Measurements from ENCODE around the gene VTCN1. TPM values are rescaled to one million over a fixed set of nuclear protein-coding genes. Genes with fewer than 3 reads are reported as not detected.

The VTCN1 gene
- total RNA-seq, 4 donors from 2014 or later: 1.7 to 9.4 (median 3.4) TPM

DNA sequence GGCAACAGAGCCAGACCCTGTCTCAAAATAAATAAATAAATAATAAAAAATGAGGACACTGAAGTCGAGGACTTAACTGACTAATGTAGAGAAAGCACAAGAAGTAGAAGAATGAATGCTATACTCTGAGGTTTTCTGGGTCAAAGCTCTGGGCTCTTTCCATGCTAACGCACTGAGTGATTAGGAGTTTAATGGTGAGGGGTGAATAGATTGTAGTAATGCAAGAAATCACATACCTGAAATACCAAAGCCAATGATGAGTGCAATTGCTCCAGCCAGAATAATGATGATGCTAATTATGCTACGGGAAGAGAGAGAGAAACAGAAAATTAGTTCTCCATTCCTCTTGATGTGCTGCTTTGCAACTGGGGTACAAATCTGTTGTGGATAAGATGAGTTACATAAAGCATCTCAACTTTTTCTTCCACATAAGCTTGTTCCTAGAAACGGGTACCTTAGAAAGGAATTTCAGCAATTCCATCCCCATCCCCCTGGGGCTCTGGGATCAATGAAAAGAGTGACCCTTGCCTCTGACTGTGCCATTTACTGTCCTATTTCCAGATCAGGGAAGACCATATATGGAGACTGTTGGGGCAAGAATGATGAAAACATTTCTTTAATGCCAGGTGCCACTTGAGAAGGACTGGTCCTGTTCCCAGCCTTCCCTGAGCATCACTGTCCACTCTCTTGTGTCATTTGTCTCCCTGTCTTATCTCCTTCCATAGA lies 40.7 kb downstream of the VTCN1 start:
- Histone ChIP-seq H3K4me3 (no peak overlapping the region), H3K36me3 (no peaks in the 10 kb centered on the region), H3K27me3 (no peaks in the 10 kb centered on the region), H3K9me3 (no peaks in the 10 kb centered on the region), H3K4me1 (no peaks in the 10 kb centered on the region), H3K27ac (no peak overlapping the region)
- no peak for TF ChIP-seq POLR2AphosphoS5 (IDR thresholded peaks at IDR 0.05)
- no peak for TF ChIP-seq EP300 (IDR thresholded peaks at IDR 0.05)
- TF ChIP-seq, protein P1, sequence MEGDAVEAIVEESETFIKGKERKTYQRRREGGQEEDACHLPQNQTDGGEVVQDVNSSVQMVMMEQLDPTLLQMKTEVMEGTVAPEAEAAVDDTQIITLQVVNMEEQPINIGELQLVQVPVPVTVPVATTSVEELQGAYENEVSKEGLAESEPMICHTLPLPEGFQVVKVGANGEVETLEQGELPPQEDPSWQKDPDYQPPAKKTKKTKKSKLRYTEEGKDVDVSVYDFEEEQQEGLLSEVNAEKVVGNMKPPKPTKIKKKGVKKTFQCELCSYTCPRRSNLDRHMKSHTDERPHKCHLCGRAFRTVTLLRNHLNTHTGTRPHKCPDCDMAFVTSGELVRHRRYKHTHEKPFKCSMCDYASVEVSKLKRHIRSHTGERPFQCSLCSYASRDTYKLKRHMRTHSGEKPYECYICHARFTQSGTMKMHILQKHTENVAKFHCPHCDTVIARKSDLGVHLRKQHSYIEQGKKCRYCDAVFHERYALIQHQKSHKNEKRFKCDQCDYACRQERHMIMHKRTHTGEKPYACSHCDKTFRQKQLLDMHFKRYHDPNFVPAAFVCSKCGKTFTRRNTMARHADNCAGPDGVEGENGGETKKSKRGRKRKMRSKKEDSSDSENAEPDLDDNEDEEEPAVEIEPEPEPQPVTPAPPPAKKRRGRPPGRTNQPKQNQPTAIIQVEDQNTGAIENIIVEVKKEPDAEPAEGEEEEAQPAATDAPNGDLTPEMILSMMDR (IDR thresholded peaks at IDR 0.05): no peak
- no peak for TF ChIP-seq POLR2A (IDR thresholded peaks at IDR 0.05)
- DNase-seq (ENCODE audit: low spot score in 2 of 2): no peak
- WGBS: 68% methylated on average over 4 of the region's 4 CpGs

DNA sequence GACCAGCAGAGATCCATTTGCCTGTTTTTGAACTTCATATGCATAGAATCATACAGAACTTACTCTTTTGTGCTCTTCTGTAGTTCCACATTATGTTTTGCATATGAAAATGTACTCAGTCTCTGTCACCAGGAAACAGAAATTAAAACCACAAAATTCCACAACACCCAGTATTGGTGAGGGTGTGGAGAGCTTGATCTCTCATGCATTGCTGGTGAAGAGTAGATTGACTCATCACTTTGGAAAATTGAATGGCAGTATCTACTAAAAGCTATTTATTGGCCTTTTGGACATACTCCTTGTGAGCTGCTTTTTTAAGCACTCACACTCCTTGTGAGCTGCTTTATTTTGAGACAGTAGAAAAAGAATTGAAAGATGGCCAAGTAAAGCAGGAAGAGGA lies 43.3 kb downstream of the VTCN1 start:
- Histone ChIP-seq H3K36me3 (no peaks in the 10 kb centered on the region), H3K27me3 (no peaks in the 10 kb centered on the region), H3K4me1 (no peaks in the 10 kb centered on the region), H3K27ac (no peak overlapping the region), H3K9me3 (no peaks in the 10 kb centered on the region), H3K4me3 (no peak overlapping the region)
- no peak for TF ChIP-seq POLR2A (IDR thresholded peaks at IDR 0.05)
- TF ChIP-seq POLR2AphosphoS5 (IDR thresholded peaks at IDR 0.05): no peak
- TF ChIP-seq, protein P1 (IDR thresholded peaks at IDR 0.05): no peak
- no peak for TF ChIP-seq EP300 (IDR thresholded peaks at IDR 0.05)
- DNase-seq (ENCODE audit: low spot score in 2 of 2): no peak

DNA sequence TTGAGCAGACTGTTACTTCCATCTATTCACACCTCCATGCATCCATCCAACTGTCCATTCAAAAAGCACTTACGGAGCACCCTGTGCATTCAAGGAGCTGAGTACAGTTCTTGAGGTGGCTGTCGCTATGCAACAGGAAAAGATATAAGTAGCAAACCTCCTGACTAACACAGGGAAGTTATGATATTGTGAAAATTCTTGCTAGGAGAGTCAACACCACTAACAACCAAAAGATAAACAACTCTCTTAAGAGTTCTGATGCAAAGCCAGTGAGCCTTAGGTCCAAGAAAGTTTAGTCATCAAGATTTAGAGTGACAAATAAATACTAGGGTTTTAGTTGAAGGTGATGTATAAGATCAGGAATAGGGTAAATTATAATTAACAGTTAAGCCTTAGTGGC lies 44.7 kb downstream of the VTCN1 start:
- WGBS: 86% methylated on average over 2 of the region's 2 CpGs
- H3K27me3 ChIP-seq: no peaks in the 10 kb centered on the region
- no peaks in the 10 kb centered on the region for H3K9me3 ChIP-seq
- no peak overlapping the region for H3K4me3 ChIP-seq
- no peak for TF ChIP-seq POLR2A (IDR thresholded peaks at IDR 0.05)
- TF ChIP-seq, protein P1 (IDR thresholded peaks at IDR 0.05): no peak
- H3K36me3 ChIP-seq: no peaks in the 10 kb centered on the region
- no peak for DNase-seq (ENCODE audit: low spot score in 2 of 2)
- no peak overlapping the region for H3K27ac ChIP-seq
- H3K4me1 ChIP-seq: no peaks in the 10 kb centered on the region

DNA sequence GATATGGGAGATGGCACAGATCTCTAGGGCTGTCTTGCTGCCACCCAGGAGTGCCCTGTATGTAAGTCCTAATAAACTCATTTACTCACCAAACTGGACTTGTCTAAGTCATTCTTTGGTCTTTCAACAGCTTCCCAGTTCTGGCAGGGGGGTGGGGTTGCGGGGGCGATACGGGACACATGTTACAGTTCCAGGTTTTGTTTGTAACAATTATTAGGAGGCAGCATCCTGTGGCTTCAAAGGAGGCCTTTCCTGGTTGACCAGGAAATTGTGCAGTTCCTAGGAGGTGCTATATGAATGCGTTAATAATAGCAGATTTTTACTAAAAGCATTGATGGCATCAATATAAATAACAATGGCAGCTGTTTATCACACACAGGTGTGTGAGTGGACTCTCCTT lies 46.5 kb downstream of the VTCN1 start:
- Histone ChIP-seq H3K36me3 (no peaks in the 10 kb centered on the region), H3K27ac (no peak overlapping the region), H3K27me3 (no peaks in the 10 kb centered on the region), H3K4me1 (no peaks in the 10 kb centered on the region), H3K9me3 (no peaks in the 10 kb centered on the region), H3K4me3 (no peak overlapping the region)
- TF ChIP-seq POLR2A (IDR thresholded peaks at IDR 0.05) (no peak), EP300 (IDR thresholded peaks at IDR 0.05) (no peak), POLR2AphosphoS5 (IDR thresholded peaks at IDR 0.05) (no peak)
- TF ChIP-seq, protein P1 (IDR thresholded peaks at IDR 0.05): no peak
- 60% methylated on average over 4 of the region's 4 CpGs for WGBS
- DNase-seq (ENCODE audit: low spot score in 2 of 2): no peak

DNA sequence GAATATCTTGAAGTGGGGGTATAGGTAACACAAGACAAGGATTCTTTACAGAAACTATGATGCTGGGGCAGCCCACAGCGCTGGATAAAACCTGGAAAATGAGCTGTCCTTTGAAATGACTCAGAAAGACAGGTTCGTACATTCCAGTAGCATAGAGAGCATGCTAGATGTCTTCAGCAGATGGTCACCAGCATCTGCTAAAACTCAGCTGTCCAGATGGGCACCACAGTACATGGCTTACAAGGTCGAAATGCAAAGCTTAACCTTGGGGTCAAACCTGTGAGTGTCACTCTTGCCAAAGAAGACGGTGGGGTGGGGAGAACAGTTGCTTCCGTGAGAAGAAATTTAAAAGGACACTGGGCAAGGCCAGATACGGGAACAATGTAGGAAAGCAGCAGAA lies 47.9 kb downstream of the VTCN1 start:
- no peaks in the 10 kb centered on the region for H3K4me1 ChIP-seq
- 82% methylated on average over 6 of the region's 6 CpGs for WGBS

More for the DNA sequence above, 47.9 kb downstream of the VTCN1 start:
- Histone ChIP-seq H3K36me3 (no peaks in the 10 kb centered on the region), H3K27ac (no peak overlapping the region), H3K4me3 (no peak overlapping the region), H3K27me3 (no peaks in the 10 kb centered on the region), H3K9me3 (no peaks in the 10 kb centered on the region)
- no peak for DNase-seq (ENCODE audit: low spot score in 2 of 2)
- TF ChIP-seq, protein P1 (IDR thresholded peaks at IDR 0.05): no peak
- TF ChIP-seq EP300 (IDR thresholded peaks at IDR 0.05): no peak
- TF ChIP-seq POLR2AphosphoS5 (IDR thresholded peaks at IDR 0.05): no peak
- TF ChIP-seq POLR2A (IDR thresholded peaks at IDR 0.05): no peak

All from suprapubic skin (tissue), 4 donors.